NT2/D1 (cell line): ENCODE results near the gene NT5DC3.
"Not testable (repeated sequence)": the region's sequence is repeated elsewhere in the genome, so short reads cannot be mapped to it uniquely, and the experiment has no call there.

Source experiments
- DNase-seq: peaks from one replicate; pipeline ENCODE4 v3.0.0-alpha.2; 2011; ENCODE audit warnings: low read depth, low spot score
- H3K27me3 ChIP-seq: 2 replicates; pipeline ENCODE4 v1.6.0; 2011; ENCODE audit warnings: mild to moderate bottlenecking; ENCODE audit not compliant: insufficient read length, insufficient read depth
- H3K36me3 ChIP-seq: 2 replicates; pipeline ENCODE4 v1.6.1; 2011; ENCODE audit warnings: mild to moderate bottlenecking, low read length, mixed read lengths; ENCODE audit not compliant: insufficient read depth, insufficient read length
- H3K4me1 ChIP-seq: 2 replicates; pipeline ENCODE4 v1.5.1; 2011; ENCODE audit not compliant: insufficient read depth, insufficient read length
- H3K4me3 ChIP-seq: 2 replicates; pipeline ENCODE4 v1.5.1; 2011; ENCODE audit warnings: low read depth; ENCODE audit not compliant: insufficient read length
- H3K9ac ChIP-seq: 2 replicates; pipeline ENCODE4 v1.6.0; 2011; ENCODE audit warnings: low read depth; ENCODE audit not compliant: insufficient read length
- H3K9me3 ChIP-seq: 2 replicates; pipeline ENCODE4 v1.5.1; 2011; ENCODE audit warnings: mild to moderate bottlenecking, low read length; ENCODE audit not compliant: insufficient read depth
- SUZ12 ChIP-seq: IDR thresholded peaks from 2 replicates; pipeline ENCODE4 v1.6.1; 2011; ENCODE audit not compliant: insufficient read length, insufficient read depth; ENCODE audit errors: extremely low read depth
- YY1 ChIP-seq: IDR thresholded peaks from 2 replicates; pipeline ENCODE4 v1.6.1; 2011; ENCODE audit not compliant: insufficient read length, insufficient read depth
- ZNF274 ChIP-seq: IDR thresholded peaks from 2 replicates; pipeline ENCODE4 v1.6.1; 2011; ENCODE audit warnings: mild to moderate bottlenecking, low read depth, low read length

NT5DC3 gene

GRCh38 chr12:103814436-103814835, 26.6 kb downstream of the NT5DC3 start:
- peaks cover 46% of the 10 kb centered on the region for H3K36me3 ChIP-seq
- DNase-seq, result no peak
- H3K27me3 ChIP-seq, result no peaks in the 10 kb centered on the region
- no peak overlapping the region for H3K9ac ChIP-seq
- no peak overlapping the region for H3K4me3 ChIP-seq
- H3K9me3 ChIP-seq, result no peaks in the 10 kb centered on the region
- no peak for TF ChIP-seq ZNF274
- no peaks in the 10 kb centered on the region for H3K4me1 ChIP-seq

DNA sequence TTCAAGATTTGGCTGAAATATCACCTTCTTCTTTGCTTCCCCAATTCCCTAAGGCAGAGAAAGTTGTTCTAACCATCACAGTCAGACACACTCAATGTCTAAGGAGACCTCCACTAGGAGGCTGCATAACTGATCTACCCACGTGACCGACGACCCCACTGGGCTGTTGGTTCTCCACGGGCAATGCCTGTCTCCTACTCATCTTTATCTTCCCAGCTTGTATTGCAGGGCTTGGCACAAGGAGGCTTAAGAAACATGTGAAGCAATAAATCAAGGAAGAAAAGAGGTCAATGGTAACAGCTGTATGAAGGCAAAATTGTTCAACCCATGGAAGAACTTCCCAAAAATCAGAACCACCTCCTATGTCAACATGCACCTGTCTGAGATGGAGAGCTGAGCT, 27.1 kb downstream of the NT5DC3 start:
- Histone ChIP-seq H3K27me3 (no peaks in the 10 kb centered on the region), H3K9me3 (no peaks in the 10 kb centered on the region), H3K36me3 (peaks cover 50% of the 10 kb centered on the region), H3K4me1 (no peaks in the 10 kb centered on the region), H3K4me3 (no peak overlapping the region), H3K9ac (no peak overlapping the region)
- no peak for DNase-seq
- TF ChIP-seq ZNF274, result no peak

DNA sequence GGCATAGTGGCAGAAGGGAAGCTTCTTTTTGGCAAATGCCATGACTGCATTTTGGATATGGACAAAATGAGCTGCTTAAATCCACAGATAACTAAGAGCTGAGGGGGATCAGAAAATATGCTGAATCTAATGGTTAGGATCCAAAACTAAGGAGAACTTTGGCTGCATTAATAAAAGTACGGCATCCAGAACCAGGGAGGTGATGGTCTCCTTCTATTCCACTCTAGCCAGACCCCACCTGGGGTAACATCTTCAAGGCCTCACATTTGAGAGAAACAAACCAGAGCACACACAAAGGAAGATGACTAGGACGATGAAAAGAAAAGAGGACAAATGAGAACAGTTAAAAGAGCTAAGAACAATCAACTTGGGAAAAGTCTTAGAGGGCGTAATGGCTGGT, 27.6 kb downstream of the NT5DC3 start:
- Histone ChIP-seq H3K9me3 (no peaks in the 10 kb centered on the region), H3K9ac (no peak overlapping the region), H3K4me3 (no peak overlapping the region), H3K36me3 (peaks cover 50% of the 10 kb centered on the region), H3K27me3 (no peaks in the 10 kb centered on the region), H3K4me1 (no peaks in the 10 kb centered on the region)
- no peak for TF ChIP-seq ZNF274
- DNase-seq, result no peak

DNA sequence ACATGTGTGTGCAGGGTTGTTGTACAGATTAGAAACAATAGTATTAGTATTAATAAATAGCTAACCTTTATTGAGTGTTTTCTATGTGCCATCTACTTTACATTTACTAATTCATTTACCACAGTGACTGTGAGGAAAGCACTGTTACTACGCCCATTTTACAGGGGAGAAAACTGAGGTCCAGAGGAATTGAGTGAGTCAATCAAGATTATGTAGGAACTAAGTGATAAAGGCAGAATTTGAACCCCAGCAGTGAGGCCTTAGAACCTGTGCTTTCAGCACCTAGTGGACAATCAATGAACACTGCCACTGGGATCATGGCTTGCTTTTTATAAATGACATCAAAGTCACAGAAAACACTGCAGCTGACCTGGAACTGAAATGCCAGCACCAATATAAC, 28.2 kb downstream of the NT5DC3 start:
- Histone ChIP-seq H3K4me1 (no peaks in the 10 kb centered on the region), H3K9ac (no peak overlapping the region), H3K4me3 (no peak overlapping the region), H3K36me3 (peaks cover 50% of the 10 kb centered on the region), H3K9me3 (no peaks in the 10 kb centered on the region), H3K27me3 (no peaks in the 10 kb centered on the region)
- no peak for TF ChIP-seq SUZ12
- TF ChIP-seq ZNF274, result no peak
- TF ChIP-seq YY1, result no peak
- no peak for DNase-seq

GRCh38 chr12:103811791-103812190, 29.2 kb downstream of the NT5DC3 start:
- Histone ChIP-seq H3K4me3 (no peak overlapping the region), H3K36me3 (peaks cover 57% of the 10 kb centered on the region), H3K9ac (no peak overlapping the region), H3K4me1 (no peaks in the 10 kb centered on the region), H3K9me3 (no peaks in the 10 kb centered on the region), H3K27me3 (no peaks in the 10 kb centered on the region)
- TF ChIP-seq YY1 (no peak), ZNF274 (no peak), SUZ12 (no peak)
- DNase-seq, result no peak

GRCh38 chr12:103810111-103810510, 30.9 kb downstream of the NT5DC3 start:
- no peak for DNase-seq
- Histone ChIP-seq H3K9ac (no peak overlapping the region), H3K4me3 (no peak overlapping the region), H3K36me3 (peaks cover 63% of the 10 kb centered on the region), H3K9me3 (no peaks in the 10 kb centered on the region), H3K27me3 (no peaks in the 10 kb centered on the region), H3K4me1 (peaks cover 4% of the 10 kb centered on the region)
- TF ChIP-seq YY1, result no peak

GRCh38 chr12:103809639-103810038, 31.4 kb downstream of the NT5DC3 start:
- DNase-seq, H3K9ac ChIP-seq, H3K9me3 ChIP-seq, H3K27me3 ChIP-seq, H3K4me1 ChIP-seq, H3K4me3 ChIP-seq: not testable (repeated sequence)
- peaks cover 60% of the 10 kb centered on the region for H3K36me3 ChIP-seq

- H3K4me3 ChIP-seq, result no peak overlapping the region
- H3K9me3 ChIP-seq, result no peaks in the 10 kb centered on the region
- no peak for DNase-seq
- peaks cover 55% of the 10 kb centered on the region for H3K36me3 ChIP-seq
- peaks cover 4% of the 10 kb centered on the region for H3K4me1 ChIP-seq
- no peaks in the 10 kb centered on the region for H3K27me3 ChIP-seq
- TF ChIP-seq SUZ12 (no peak), YY1 (no peak), ZNF274 (no peak)
- H3K9ac ChIP-seq, result no peak overlapping the region
Measured at GRCh38 chr12:103809154-103809553, 31.9 kb downstream of the NT5DC3 start.
